Measurements from ENCODE around the gene KRTAP19-8. TPM values are rescaled to one million over a fixed set of nuclear protein-coding genes. Genes with fewer than 3 reads are reported as not detected.

Gene KRTAP19-8
- not detected for total RNA-seq

- DNase-seq (ENCODE audit: low spot score), result no peak
Observed at GRCh38 chr21:31038376-31038775, at the start of gene KRTAP19-8. KRTAP19-8 (minus strand) TSS chr21:31038476; CDS start chr21:31038443, 33 bp downstream.

GRCh38 chr21:31087639-31088473 lies 49.6 kb upstream of the KRTAP19-8 start:
- DNase-seq (ENCODE audit: low spot score), result no peak

- DNase-seq (ENCODE audit: low spot score), result no peak
Observed at GRCh38 chr21:31084689-31085088, 46.4 kb upstream of the KRTAP19-8 start.

GRCh38 chr21:31078796-31079195 lies 40.5 kb upstream of the KRTAP19-8 start:
- no peak for DNase-seq (ENCODE audit: low spot score)

- DNase-seq (ENCODE audit: low spot score), result no peak
Observed at GRCh38 chr21:31078216-31078615, 39.9 kb upstream of the KRTAP19-8 start.

GRCh38 chr21:31075848-31076247 lies 37.6 kb upstream of the KRTAP19-8 start:
- DNase-seq (ENCODE audit: low spot score), result no peak

GRCh38 chr21:31072533-31072932 lies 34.3 kb upstream of the KRTAP19-8 start:
- DNase-seq (ENCODE audit: low spot score), result no peak

- DNase-seq (ENCODE audit: low spot score), result no peak
Observed at GRCh38 chr21:31064803-31065202, 26.5 kb upstream of the KRTAP19-8 start.

- no peak for DNase-seq (ENCODE audit: low spot score)
Observed at GRCh38 chr21:31052489-31053142, 14.3 kb upstream of the KRTAP19-8 start.

- DNase-seq (ENCODE audit: low spot score), result no peak
Observed at GRCh38 chr21:31050577-31051157, 12.4 kb upstream of the KRTAP19-8 start.

- DNase-seq (ENCODE audit: low spot score), result no peak
Observed at GRCh38 chr21:31045841-31046240, 7.6 kb upstream of the KRTAP19-8 start.

- DNase-seq (ENCODE audit: low spot score), result no peak
Observed at GRCh38 chr21:31043471-31043870, 5.2 kb upstream of the KRTAP19-8 start.

GRCh38 chr21:31042080-31042464 lies 3.8 kb upstream of the KRTAP19-8 start:
- no peak for DNase-seq (ENCODE audit: low spot score)

- no peak for DNase-seq (ENCODE audit: low spot score)
Observed at GRCh38 chr21:31041295-31042079, 3.2 kb upstream of the KRTAP19-8 start.

- no peak for DNase-seq (ENCODE audit: low spot score)
Observed at GRCh38 chr21:31034378-31034777, 3.9 kb downstream of the KRTAP19-8 start.

GRCh38 chr21:31030367-31031106 lies 7.7 kb downstream of the KRTAP19-8 start:
- DNase-seq (ENCODE audit: low spot score), result no peak

- DNase-seq (ENCODE audit: low spot score), result no peak
Observed at GRCh38 chr21:31023680-31024079, 14.6 kb downstream of the KRTAP19-8 start.

- DNase-seq (ENCODE audit: low spot score), result no peak
Observed at GRCh38 chr21:31022306-31022705, 16.0 kb downstream of the KRTAP19-8 start.

GRCh38 chr21:31018232-31018631 lies 20.0 kb downstream of the KRTAP19-8 start:
- DNase-seq (ENCODE audit: low spot score), result no peak

- DNase-seq (ENCODE audit: low spot score), result no peak
Observed at GRCh38 chr21:31014891-31015290, 23.4 kb downstream of the KRTAP19-8 start.
